GM12891 (cell line): ENCODE measurements around the gene GFOD1.

ENCODE experiments used
- DNase-seq: peaks from one replicate; pipeline ENCODE4 v3.0.0; 2011; ENCODE audit warnings: low spot score; ENCODE audit not compliant: insufficient read length
- FAIRE-seq: peaks from 2 replicates; lab custom pipeline; 2011; peaks lifted over from hg19 to GRCh38; lab: Jason Lieb, UNC
- PAX5 ChIP-seq: IDR thresholded peaks from 2 replicates; pipeline ENCODE4 v1.6.1; 2011; ENCODE audit warnings: low read length, moderate library complexity, mild to moderate bottlenecking; ENCODE audit not compliant: insufficient read depth, severe bottlenecking
- POLR2A ChIP-seq: IDR thresholded peaks from 2 replicates; pipeline ENCODE4 v1.6.1; 2011; ENCODE audit warnings: low read depth, low read length, control low read depth
- POLR2AphosphoS5 ChIP-seq: IDR thresholded peaks from 2 replicates; pipeline ENCODE4 v1.6.1; 2011; ENCODE audit warnings: low read depth, low read length, control low read depth
- POU2F2 ChIP-seq: IDR thresholded peaks from 2 replicates; pipeline ENCODE4 v1.6.1; 2011; ENCODE audit warnings: low read depth, mild to moderate bottlenecking, control low read depth, low read length, moderate library complexity
- SPI1 ChIP-seq: IDR thresholded peaks from 2 replicates; pipeline ENCODE4 v1.6.1; 2011; ENCODE audit warnings: low read depth, low read length, control low read depth
- TAF1 ChIP-seq: IDR thresholded peaks from 2 replicates; pipeline ENCODE4 v1.6.1; 2011; ENCODE audit warnings: low read depth, low read length, control low read depth

GFOD1 gene

DNA sequence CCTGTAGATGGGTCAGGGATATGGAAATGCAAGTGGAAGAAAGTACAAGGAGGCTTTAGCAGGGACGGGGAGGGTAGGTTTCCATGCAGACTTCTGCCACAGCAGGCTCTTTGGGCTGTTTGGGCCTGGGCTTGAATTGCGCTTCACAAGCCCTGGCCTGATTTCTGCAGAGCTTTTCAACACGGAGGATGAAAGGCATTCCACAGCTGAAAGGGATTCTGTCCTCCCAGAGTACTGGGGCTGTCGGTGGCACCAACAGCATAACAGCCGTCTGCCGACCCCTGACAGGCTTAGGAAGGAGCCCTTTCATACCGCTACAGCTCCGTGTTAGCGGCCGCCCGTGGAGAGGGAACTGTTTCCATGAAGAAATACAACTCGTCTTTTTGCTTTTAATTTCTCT, 136.1 kb downstream of the GFOD1 start:
- no peak for FAIRE-seq
- no peak for DNase-seq
- no peak for TF ChIP-seq PAX5
- TF ChIP-seq SPI1: no peak
- no peak for TF ChIP-seq POLR2AphosphoS5
- no peak for TF ChIP-seq POLR2A
- TF ChIP-seq POU2F2: no peak
- TF ChIP-seq TAF1: no peak

DNA sequence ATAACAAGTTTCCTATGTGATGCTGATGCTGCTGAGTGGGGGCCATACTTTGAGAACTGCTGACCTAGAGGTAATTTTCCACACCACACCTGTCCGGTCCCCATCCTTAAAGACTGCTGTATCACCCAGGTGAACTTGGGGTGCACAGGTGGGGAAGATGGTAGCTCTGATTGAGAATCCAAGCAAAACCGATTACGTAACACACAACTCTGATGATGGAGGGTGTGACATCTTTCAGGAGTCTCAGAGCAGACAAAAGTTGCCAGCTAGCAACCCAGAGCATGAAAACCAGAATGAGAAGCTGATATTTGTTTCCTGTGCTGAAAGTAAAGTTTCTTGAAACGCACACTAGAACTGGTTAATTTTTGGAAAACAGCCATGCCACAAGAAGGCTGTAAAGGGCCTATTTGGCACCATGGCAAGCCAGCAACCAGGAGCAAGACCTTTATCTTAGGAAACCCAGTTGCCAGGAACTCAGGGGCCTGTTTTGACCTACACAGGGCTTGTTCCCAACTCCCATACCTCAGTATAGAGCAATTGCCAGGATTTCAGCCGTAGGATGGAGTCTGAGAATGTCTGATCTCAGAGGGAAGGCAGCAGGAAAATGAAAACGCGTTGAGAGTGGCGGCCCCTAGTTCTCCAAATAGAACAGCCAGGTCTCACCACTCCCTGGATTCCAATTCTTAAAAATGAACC, 137.4 kb downstream of the GFOD1 start:
- DNase-seq (no peak), FAIRE-seq (no peak)
- TF ChIP-seq SPI1: no peak
- no peak for TF ChIP-seq POU2F2
- TF ChIP-seq POLR2A: no peak
- no peak for TF ChIP-seq PAX5
- no peak for TF ChIP-seq TAF1
- TF ChIP-seq POLR2AphosphoS5: no peak

- no peak for FAIRE-seq
- no peak for DNase-seq
- TF ChIP-seq SPI1 (no peak), POLR2A (no peak), POU2F2 (no peak), TAF1 (no peak), PAX5 (no peak), POLR2AphosphoS5 (no peak)
Observed at GRCh38 chr6:13348334-13349113, 138.9 kb downstream of the GFOD1 start.

DNA sequence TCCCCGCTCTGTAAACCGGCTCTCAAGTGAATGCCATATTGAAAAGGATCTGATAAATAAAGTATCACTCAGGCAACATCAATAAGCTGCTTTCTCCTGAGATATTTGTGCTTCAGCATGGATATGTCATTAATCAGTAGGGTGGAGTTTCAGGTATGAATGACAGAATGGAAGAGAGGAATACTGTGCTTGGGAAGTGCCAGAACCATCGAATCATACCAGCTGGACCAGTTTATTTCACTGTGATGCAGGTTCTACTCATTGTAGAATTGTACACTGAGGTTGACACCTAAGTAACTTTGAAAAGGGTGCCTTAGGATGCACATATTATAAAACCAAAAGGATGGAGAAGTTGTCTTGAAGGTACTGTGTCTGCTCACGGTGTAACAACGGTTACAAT, 141.2 kb downstream of the GFOD1 start:
- DNase-seq: no peak
- no peak for FAIRE-seq
- no peak for TF ChIP-seq POU2F2
- no peak for TF ChIP-seq SPI1
- no peak for TF ChIP-seq PAX5
- TF ChIP-seq POLR2A: no peak
- TF ChIP-seq POLR2AphosphoS5: no peak
- TF ChIP-seq TAF1: no peak

DNA sequence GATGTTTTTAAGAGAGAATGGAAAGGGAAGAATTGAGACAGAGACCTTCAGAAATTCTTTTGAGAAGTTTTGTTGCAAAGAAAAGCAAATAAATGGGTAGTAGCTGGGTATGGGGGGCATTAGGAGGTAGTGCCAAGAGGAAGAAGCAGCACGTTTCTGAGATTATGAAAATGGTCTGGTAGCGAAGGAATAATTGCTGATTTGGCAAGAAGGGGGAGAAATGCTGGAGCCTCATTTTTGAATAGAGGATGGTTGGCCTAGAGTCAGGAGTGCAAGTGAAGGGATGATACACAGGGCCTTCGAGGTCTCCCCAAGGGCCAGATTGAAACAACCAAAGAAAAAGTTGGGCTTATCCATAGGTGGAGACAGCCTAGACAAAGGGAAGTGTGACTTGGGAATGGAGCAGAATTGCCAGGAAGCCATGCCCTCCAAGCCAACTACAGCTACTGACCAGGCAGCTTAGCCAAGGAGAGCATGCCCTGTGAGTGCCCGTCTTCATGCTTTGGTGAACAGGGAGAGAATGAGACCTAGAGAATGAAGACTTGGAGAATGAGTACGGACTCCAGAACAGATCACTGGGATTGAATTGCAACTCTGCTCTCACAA, 144.9 kb downstream of the GFOD1 start:
- no peak for FAIRE-seq
- no peak for TF ChIP-seq PAX5
- TF ChIP-seq POLR2AphosphoS5: no peak
- no peak for TF ChIP-seq TAF1
- no peak for TF ChIP-seq POU2F2
- TF ChIP-seq SPI1: no peak
- no peak for TF ChIP-seq POLR2A
- no peak for DNase-seq

- DNase-seq (no peak), FAIRE-seq (no peak)
Observed at GRCh38 chr6:13339863-13340630, 147.4 kb downstream of the GFOD1 start.

DNA sequence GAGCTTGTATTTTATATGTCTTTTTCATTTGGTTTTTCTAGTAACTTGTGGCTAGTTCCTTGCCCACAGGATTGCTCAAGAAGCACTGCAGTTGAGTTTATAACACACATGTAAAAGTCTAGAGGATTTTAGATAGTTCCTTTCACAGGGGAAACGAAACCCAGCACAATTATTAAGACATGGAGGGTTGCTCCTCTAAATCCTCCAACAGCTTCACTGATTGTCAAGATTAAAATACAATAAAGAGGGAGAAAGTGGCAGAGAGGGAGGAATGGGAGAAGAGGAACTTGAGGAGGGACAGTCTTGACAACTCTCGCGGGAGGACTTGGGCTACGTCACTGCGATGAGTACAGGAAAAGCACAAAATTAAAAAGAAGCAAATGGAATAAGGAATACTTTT, 149.4 kb downstream of the GFOD1 start:
- FAIRE-seq: no peak
- no peak for TF ChIP-seq TAF1
- peak; percentile 50; the same call in 1 of the 2 replicates for TF ChIP-seq SPI1
- DNase-seq: no peak

More at GRCh38 chr6:13339863-13340630, 147.4 kb downstream of the GFOD1 start:
- no peak for TF ChIP-seq POU2F2
- no peak for TF ChIP-seq SPI1
- no peak for TF ChIP-seq PAX5
- no peak for TF ChIP-seq POLR2A
- no peak for TF ChIP-seq POLR2AphosphoS5
- no peak for TF ChIP-seq TAF1

- DNase-seq (no peak), FAIRE-seq (peak; percentile 92)
- TF ChIP-seq POLR2A (no peak), POU2F2 (no peak), TAF1 (no peak), POLR2AphosphoS5 (no peak), SPI1 (no peak), PAX5 (no peak)
Observed at GRCh38 chr6:13336553-13336952, 150.8 kb downstream of the GFOD1 start.

GRCh38 chr6:13334953-13335352, 152.4 kb downstream of the GFOD1 start:
- no peak for TF ChIP-seq PAX5
- no peak for TF ChIP-seq POLR2AphosphoS5
- no peak for TF ChIP-seq SPI1
- TF ChIP-seq POU2F2: no peak
- TF ChIP-seq POLR2A: no peak
- no peak for TF ChIP-seq TAF1
- no peak for DNase-seq
- FAIRE-seq: no peak
